Upper lobe of left lung (tissue), 4 donors: ENCODE measurements around the gene SHQ1.

ENCODE experiments used
- EP300 ChIP-seq, 4 donors: sonication (generic); formaldehyde crosslinking; IDR thresholded peaks; one replicate each; pipeline ENCODE4 v1.5.1; 2017; ENCODE audit warnings: antibody characterized with exemption in 4 of 4, control low read depth in 2 of 4
- POLR2A ChIP-seq, 4 donors: fragments of 450-650 bp; IDR thresholded peaks; one replicate each; pipeline ENCODE4 v1.5.1; 2016 to 2017; ENCODE audit warnings: antibody characterized with exemption in 4 of 4, mild to moderate bottlenecking in 2 of 4
- TF ChIP-seq, protein P1 (sequence below), 6 experiments: fragments of 450-650 bp in 4 of 6; fragments of 200-600 bp in 2 of 6; sonication (generic) in 2 of 6; IDR thresholded peaks; one replicate each; pipeline ENCODE4 v1.5.1; 2016 to 2019; ENCODE audit warnings: antibody characterized with exemption in 6 of 6

DNA sequence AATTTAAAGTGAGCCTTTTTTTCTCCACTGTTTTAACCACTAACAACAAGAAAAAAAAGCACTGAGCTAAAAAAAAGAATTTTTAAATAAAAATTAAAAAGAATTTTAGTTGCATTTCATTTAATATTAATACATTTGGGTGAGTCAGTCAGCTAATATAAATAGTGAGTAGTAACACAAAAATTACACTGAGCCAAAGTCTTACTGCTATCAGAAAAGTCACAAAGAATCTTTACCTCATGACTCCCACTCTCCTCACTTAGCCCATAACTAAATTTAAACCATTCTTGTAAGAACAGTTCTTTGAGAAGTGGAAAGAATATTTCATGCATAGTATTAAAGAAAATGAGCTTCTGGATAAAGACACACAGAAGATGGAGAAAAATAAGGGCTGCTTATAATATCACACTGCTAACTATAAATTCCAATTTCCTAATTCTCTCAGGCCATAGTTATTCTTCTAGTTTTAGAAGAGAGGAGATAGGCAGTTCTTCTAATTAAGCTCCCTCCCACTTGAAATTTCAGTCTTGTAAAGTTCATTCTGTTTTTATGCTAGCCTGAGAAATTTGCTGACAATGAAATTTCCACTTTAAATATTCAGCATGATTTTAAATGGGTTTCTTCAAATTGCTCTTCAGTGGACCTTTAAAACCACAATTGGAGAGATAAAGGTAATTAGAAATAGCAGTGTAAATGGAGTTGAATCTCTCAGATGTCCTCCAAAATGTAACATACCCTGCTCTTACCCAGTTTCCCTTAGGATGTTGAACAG is 17.6 kb downstream of the SHQ1 start:
- TF ChIP-seq POLR2A (IDR thresholded peaks at IDR 0.05) (no peak), EP300 (IDR thresholded peaks at IDR 0.05) (no peak)
- TF ChIP-seq, protein P1, sequence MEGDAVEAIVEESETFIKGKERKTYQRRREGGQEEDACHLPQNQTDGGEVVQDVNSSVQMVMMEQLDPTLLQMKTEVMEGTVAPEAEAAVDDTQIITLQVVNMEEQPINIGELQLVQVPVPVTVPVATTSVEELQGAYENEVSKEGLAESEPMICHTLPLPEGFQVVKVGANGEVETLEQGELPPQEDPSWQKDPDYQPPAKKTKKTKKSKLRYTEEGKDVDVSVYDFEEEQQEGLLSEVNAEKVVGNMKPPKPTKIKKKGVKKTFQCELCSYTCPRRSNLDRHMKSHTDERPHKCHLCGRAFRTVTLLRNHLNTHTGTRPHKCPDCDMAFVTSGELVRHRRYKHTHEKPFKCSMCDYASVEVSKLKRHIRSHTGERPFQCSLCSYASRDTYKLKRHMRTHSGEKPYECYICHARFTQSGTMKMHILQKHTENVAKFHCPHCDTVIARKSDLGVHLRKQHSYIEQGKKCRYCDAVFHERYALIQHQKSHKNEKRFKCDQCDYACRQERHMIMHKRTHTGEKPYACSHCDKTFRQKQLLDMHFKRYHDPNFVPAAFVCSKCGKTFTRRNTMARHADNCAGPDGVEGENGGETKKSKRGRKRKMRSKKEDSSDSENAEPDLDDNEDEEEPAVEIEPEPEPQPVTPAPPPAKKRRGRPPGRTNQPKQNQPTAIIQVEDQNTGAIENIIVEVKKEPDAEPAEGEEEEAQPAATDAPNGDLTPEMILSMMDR (IDR thresholded peaks at IDR 0.05), result no peak
